HEK293T (cell line): ENCODE data around the gene SNHG17.

Experiments used
- ARNT ChIP-seq: fragments of 450-650 bp; IDR thresholded peaks from 2 replicates; pipeline ENCODE4 v1.6.1; 2017; ENCODE audit warnings: mild to moderate bottlenecking
- BHLHE40 ChIP-seq: fragments of 450-650 bp; IDR thresholded peaks from 2 replicates; pipeline ENCODE4 v1.6.1; 2016; ENCODE audit warnings: mild to moderate bottlenecking, moderate library complexity, borderline replicate concordance
- CTBP1 ChIP-seq: fragments of 450-650 bp; IDR thresholded peaks from 2 replicates; pipeline ENCODE4 v1.6.1; 2016; ENCODE audit warnings: borderline replicate concordance
- ELF4 ChIP-seq: fragments of 450-650 bp; IDR thresholded peaks from 2 replicates; pipeline ENCODE4 v1.6.1; 2017; ENCODE audit warnings: antibody characterized with exemption
- FOXA1 ChIP-seq: fragments of 450-650 bp; IDR thresholded peaks from 2 replicates; pipeline ENCODE4 v1.6.1; 2016; ENCODE audit warnings: mild to moderate bottlenecking
- HDGF ChIP-seq: fragments of 450-650 bp; IDR thresholded peaks from 2 replicates; pipeline ENCODE4 v1.6.1; 2017; ENCODE audit warnings: antibody characterized with exemption, borderline replicate concordance
- SP1 ChIP-seq: fragments of 450-650 bp; IDR thresholded peaks from 2 replicates; pipeline ENCODE4 v1.6.1; 2017
- SUZ12 ChIP-seq: fragments of 450-650 bp; IDR thresholded peaks from 2 replicates; pipeline ENCODE4 v1.6.1; 2016; ENCODE audit warnings: mild to moderate bottlenecking
- TARDBP ChIP-seq: fragments of 450-650 bp; IDR thresholded peaks from 2 replicates; pipeline ENCODE4 v1.6.1; 2016
- ZNF384 ChIP-seq: fragments of 450-650 bp; IDR thresholded peaks from 2 replicates; pipeline ENCODE4 v1.6.1; 2016
- TF ChIP-seq, protein P1 (sequence below): fragments of 450-650 bp; IDR thresholded peaks from 2 replicates; pipeline ENCODE4 v1.6.1; 2016

DNA sequence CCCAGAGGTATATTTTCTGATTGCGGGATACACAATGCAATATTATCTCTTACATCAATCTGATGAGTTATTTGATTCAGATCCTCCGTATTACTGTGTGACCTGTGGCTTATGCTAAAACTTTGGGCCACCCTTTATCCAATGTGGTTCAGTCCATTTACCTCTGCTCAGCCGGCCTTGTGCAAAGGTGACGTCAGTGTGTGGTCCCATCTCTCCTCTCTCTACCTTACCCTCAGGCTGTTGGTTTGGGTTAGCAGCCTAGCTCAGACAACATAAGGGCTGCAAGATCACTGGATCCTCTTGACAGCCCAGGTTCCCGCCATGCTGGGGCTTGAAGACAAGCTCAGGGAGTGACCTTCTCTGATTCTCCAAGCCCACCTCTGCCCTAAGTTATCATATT lies 33.0 kb downstream of the SNHG17 start:
- TF ChIP-seq SP1 = no peak
- TF ChIP-seq TARDBP = no peak
- TF ChIP-seq ZNF384 = no peak
- TF ChIP-seq SUZ12 = no peak
- TF ChIP-seq BHLHE40 = no peak
- TF ChIP-seq, protein P1, sequence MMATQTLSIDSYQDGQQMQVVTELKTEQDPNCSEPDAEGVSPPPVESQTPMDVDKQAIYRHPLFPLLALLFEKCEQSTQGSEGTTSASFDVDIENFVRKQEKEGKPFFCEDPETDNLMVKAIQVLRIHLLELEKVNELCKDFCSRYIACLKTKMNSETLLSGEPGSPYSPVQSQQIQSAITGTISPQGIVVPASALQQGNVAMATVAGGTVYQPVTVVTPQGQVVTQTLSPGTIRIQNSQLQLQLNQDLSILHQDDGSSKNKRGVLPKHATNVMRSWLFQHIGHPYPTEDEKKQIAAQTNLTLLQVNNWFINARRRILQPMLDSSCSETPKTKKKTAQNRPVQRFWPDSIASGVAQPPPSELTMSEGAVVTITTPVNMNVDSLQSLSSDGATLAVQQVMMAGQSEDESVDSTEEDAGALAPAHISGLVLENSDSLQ = no peak
- TF ChIP-seq ELF4 = no peak
- no peak for TF ChIP-seq ARNT
- no peak for TF ChIP-seq CTBP1
- no peak for TF ChIP-seq FOXA1
- no peak for TF ChIP-seq HDGF
